GM21825 (cell line): ENCODE data around the gene PROZ.

Experiments used
- ATAC-seq: cut with Tn5 transposase; IDR thresholded peaks from one replicate; pipeline ENCODE4 v1.9.1; 2021; ENCODE audit warnings: mild to moderate bottlenecking, moderate library complexity; ENCODE audit not compliant: unreplicated experiment

Gene PROZ

DNA sequence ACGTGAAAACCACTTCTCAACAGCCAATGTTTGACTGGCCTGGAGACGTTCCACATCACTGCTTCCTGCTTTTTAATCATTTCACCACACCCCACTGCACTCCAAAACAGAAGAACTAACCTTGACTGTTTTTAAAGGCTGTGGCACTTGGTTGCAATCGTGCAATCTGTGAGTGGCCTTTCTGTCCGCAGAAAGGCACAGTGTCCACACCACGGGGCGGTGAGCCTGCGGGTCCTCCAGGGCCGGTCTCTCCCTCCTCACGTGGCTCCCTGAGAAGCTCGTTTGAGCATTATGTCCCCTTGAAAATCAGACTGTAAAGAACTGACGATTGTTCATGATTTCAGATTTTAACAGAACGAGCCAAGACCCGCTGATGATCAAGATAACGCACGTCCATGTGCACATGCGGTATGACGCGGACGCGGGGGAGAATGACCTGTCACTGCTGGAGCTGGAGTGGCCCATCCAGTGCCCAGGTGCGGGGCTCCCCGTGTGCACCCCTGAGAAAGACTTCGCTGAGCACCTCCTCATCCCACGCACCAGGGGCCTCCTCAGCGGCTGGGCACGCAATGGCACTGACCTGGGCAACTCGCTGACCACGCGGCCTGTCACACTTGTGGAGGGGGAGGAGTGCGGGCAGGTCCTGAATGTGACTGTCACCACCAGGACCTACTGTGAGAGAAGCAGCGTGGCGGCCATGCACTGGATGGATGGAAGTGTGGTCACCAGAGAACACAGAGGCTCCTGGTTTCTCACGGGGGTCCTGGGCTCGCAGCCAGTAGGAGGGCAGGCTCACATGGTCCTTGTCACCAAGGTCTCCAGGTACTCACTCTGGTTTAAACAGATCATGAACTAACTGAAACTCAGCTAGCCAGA is 13.0 kb downstream of the PROZ start:
- ATAC-seq = no peak

DNA sequence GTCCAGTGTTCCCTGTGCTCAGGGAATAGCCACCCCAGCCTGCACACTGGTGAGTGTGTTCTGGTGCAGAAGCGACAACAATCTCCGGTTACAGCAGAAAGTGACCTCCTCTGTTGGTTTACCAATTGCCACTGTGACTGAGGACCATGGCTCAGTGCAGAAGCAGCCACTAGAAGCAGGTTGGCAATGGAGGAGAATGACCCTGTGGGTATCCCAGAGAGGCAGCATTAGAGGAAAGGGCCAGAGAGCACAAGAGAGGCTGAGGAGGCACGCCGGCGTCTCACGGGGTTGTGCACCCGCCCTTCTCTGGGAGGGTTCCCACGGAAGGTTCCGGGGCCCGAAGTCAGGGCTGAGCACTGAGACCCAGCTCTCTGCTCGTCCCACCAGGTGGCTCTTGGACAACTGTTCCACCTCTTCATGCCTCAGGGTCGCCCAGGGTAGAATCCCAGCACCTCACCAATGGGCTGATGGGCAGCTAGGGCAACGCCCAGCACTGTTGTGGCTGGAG is 14.0 kb downstream of the PROZ start:
- ATAC-seq = no peak

DNA sequence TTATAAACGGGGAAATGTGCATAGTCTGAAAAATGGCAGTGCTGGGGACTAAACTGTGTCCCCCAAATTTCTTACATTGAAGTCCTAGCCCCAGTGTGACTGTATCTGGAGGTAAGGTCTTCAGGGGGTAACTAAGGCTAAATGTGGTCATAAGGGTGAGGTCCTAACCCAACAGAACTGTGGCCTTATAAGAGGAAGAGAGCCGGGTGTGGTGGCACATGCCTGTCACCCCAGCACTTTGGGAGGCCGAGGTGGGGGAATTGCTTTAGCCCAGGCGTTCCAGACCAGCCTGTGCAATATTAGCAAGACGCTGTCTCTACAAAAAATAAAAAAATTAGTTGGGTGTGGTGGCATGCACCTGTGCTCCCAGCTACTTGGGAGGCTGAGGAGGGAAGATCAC is 17.8 kb downstream of the PROZ start:
- ATAC-seq = no peak

DNA sequence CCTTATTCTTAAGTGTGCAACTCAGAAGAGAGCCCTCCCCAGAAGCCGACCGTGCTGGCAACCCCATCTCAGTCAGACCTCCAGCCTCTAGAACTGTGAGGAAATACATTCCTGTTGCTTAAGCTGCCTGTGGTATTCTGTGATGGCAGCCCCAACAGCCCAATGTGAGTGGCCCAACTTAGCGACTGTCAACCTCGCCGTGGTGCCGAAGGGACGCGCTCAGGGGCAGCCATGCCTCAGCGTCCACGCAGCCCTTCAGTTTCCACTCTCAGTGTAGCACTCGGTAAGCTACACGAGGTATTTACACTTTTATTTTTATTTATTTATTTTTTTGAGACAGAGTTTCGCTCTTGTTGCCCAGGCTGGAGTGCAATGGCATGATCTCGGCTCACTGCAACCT is 18.4 kb downstream of the PROZ start:
- no peak for ATAC-seq

DNA sequence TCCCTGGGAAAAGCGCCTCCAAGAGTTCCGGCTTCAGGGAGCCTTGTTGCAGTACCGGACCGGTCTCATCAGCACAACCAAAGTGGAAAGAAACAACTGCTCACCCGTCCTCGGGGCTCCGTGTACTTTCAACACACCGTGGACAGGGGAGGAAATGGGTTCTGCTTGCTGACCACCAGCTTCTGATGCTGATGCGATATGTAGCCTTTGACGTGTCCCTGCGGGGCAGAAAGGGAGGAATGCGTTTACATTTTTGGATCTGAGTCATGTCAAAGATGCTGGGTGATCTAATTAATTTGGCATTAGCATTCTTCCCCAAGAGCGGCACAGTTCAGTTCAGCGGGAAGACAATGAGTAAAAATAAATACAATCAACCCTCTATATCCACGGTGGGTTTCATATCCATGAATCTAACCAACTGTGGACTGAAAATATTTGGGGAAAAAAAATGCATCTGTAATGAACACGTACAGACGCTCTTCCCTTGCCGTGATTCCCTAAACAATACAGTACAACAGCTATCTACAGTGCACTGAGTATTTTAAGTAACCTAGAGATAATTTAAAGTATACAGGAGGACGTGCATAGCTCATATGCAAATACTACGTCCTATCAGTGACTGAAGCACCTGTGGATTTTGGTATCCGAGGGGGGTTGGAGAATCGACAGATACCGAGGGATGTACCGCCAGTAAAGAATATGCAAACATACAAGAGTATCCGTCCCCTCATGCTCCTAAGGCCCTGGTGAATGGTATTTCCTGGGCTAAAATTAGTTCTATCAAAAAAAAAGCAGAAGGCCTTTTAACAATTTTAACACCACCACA is 19.8 kb downstream of the PROZ start:
- ATAC-seq = no peak

DNA sequence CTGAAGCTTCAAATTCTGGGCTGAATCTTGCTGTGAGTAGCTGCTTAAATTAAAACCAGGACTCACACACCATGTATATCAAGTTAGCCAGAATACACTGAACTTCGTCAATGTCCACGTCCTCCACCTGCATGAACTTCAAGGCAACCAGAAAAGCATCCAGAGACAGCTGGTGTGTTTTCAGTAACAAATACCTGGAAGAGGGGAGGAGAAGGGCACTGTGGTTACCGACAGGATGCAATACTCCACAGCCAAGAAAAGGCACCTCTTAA is 20.4 kb downstream of the PROZ start:
- no peak for ATAC-seq

DNA sequence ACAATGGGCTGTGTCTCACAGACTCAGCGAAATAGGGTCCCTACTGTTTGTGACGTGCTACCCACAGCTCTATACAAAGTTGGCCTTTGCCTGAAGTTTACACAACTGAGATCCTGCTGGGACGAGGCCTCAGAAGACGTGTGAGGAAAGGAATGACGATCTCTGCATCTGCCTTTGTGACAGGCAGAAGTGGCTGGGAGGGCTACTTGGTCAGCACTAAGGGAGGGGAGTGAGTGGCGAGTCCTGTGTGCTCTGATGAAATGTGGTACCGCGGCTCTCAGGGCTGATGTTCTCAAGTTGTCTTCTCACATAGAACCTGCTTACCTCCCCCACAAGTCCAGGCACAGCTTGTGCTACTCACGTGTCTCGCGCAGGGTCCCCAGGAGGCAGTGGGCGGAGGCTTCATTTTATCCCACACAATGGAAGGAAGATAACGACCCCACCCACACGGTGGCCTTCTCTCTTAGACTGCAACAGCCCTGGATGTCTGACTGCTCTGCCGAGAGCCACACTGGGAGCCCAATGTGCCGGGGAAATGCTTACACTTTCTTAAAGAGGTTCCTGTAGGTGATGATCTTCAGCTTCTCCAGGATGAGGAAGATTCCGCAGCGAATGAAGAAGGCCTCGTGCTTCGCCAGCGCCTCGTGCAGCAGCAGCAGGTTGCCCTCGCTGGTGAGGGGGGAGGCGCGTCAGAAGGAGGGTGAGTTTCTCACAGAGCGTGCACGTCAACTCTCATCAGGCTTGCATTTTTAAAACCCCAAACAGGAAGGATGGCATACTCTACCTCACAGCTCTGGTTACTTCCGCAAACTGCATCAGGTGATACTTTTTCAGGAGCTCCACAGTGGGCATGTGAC is 21.2 kb downstream of the PROZ start:
- no peak for ATAC-seq

DNA sequence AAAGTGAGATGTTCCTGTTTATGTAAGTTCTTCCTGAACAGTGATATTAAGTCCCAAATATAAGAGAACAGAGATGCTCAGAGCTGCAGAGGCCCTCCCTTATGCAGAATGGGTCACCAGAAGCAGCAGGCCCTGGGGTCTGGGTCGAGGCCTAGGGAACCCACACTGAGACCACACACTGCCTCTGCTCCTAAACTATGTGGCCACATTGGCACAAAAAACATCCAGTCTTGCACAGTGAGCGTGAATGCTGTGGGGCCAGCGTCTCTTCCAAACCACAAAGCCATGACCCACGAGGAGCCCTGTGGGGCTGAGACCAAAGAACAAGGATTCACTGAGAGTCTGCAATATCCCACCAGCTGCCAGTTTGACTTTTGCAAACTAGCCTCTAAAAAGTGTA is 23.6 kb downstream of the PROZ start:
- no peak for ATAC-seq

DNA sequence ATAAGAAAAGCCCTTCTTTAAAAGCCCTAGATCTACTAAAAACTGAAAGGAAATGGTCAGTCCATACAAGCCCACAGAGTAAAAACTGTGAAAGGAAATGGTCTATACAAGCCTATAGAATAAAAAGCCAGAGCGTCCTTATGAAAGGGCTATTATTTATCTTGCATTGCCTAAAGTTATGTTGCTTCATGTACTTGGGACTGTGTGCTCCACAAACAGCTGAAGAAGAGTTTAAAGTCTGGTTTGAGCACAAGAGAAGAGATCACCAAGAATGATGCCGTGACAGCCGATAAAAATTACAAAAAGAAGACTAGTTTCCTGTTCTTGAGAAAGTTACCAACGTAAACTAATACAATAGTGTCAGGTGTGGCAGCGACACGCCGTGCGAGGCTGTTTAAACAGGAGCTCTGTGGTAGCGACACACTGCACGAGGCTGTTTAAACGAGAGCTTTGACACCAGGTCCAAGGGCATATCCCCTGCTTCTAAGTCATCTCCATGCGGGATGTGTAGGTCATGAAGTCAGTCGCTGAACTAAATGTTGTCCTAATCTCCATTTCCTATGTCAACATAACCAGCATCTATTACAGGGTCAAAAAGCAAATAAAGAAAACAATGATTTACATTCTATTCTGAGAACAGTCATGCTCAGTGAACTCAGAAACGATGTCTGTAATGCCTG is 25.1 kb downstream of the PROZ start:
- no peak for ATAC-seq

DNA sequence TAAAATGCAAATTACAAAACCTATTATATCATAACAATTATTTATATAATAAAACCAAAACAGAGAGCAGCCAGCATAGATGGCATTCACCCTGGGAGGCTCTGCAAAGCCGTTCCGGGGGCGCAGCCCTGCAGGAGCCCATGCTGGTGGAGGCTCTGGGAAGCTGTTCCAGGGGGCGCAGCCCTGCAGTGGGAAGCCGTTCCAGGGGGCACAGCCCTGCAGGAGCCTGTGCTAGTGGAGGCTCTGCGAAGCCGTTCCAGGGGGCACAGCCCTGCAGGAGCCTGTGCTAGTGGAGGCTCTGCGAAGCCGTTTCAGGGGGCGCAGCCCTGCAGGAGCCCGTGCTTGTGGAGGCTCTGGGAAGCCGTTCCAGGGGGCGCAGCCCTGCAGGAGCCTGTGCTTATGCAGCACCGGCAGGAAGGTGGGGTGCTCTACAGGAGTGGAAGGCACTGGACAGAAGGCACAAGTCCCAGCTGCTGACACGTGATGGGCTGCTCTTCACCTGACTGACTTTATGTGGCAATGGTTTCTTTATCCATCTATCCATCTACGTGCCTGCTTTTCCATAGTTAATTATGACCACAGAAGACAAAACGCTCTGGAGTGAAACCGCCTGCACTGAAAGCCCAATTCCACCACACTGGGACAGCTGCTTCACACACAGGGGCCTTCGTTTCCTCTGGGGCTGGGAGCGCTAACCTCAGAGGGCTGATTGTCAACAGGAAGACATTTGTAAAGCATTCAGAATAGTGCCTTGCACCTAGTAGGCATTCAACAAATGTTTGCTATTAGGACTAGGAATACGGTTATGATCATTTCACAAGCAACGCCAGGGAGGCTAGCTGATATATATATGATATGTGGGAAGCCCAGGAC is 26.4 kb downstream of the PROZ start:
- ATAC-seq = no peak

DNA sequence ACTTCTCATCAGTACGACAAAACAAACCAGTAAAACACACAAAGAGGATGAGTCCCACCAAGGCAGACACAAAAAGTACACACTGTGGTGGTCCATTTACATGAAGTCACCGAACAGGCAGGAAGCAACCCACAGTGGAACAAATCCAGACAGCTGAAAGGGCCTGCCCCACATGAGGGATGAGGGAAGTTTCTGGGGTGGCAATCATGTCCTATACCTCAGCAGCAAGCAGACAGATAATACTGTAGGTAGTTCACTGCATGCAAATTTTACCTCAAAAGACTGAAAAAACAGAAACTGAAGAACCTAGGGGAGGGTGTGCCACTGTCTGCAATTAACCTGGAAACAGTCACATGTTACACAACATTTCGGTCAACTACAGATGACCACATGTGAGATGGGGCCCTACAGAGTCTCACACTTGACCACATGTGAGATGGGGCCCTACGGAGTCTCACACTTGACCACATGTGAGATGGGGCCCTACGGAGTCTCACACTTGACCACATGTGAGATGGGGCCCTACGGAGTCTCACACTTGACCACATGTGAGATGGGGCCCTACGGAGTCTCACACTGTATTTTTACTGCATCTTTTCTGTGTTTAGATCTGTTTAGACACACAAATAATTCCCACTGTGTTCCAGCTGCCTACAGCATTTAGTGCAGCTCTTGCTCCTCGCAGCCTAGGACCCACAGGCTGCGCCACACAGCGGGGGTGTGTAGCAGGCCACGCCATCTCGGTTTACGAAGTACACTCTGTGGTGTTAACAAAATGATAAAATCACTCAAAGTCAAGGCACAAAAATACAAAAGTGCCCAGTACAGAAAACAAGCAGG is 27.8 kb downstream of the PROZ start:
- peak; percentile 75 for ATAC-seq

DNA sequence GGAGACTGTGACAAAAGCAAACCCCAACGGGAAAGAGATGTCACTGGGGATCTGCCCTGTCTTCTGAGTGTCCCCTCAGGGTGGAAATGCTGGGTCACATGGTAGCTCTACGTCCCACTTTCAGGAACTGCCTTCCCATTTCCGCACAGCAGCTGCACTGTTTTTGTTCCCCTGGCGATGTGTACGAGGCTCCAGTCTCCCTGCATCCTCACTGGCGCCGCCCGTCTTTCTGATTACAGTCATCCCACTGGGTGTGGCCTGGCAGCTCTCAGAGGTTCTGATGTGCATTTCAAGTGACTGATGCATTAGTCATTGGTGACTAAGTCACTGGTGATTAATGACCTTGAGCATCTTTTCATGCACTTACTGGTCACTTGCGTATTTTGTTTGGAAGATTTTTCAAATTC is 28.8 kb downstream of the PROZ start:
- ATAC-seq = no peak

DNA sequence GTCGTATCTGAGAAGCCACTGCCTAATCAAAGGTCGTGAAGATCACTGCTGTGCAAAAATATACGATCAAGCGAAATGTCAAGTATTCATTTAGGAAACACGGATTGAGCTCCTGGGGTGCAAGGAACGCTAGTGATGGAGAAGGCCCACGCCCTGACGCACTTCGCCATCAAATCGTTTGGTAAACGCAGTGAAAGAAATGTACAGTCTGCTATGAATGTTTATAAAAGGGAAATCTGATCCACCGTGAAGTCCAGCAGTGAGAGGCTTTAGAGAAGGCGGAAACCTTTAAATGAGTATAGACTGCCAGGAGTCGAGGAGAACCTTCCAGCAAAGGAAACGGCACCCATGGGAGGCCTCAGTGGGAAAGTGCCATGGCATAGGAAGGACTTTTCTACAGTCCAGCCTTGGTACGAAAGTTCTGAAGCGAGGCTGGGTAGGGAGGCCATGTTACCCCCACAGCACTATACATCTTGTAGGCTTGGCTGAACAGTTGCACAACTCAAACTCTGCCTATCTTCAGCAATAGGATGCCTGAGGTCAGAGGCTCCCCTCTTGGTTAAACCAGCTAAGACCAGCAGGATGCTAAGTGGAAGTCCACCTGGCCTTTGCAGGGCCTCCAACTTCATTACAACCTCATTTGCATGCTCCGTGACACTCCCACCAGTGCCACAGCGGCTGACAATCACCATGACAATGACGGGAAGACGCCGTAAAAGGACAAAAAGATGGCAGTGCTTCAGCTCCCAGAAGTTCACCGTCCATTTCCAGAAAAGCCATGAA is 29.6 kb downstream of the PROZ start:
- no peak for ATAC-seq

DNA sequence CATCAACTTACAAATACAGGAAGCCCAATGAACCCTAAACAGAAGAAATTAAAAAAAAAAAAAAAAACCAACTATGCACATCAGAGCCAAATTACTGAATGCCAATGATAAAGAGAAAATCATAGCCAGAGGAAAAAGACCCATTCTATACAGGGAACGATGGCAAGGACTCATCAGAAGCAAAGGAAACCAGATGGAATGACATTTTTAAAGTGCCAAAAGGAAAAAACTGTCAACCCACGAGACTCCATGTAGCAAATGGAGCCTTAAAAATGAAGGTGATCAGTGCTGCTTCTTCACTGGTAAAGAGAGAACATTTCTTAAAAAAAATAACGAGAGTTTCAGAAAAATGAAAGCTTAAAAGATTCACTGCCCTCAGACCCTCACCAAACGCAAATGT is 31.7 kb downstream of the PROZ start:
- no peak for ATAC-seq

DNA sequence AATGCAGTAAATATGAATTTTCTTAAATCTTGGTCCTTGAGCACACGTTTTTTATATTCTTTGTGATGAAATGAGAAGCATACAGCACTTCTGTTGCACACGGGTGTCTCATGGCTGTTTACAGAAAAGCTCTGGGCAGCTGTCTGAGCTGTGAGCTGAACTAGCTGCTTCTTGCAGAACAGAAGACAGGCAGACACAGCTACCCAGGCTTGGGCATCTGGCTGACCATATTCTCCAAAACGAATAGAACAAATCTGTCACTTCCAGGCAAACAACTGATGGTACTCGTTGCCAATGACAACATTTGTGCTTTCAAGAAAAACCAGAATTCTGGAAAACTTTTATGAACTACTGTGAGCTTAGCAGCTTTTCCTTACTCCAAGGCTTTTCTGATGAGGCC is 33.8 kb downstream of the PROZ start:
- no peak for ATAC-seq

DNA sequence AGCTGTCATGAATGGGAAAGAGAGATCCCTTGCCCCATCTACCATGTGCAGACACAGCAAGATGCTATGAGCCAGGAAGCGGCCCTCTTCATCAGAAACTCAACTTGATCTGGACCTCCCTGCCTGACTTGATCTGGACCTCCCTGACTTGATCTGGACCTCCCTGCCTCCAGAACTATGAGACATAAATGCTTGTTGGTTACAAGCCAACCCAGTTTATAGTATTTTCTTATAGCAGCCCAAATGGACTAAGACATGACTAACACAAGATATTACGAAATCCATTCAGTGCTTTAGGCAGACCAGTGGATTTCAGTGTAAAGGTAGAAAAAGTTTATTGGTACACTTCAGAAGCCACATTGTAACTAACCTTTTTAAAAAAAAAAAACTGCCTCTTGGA is 34.5 kb downstream of the PROZ start:
- ATAC-seq = no peak

DNA sequence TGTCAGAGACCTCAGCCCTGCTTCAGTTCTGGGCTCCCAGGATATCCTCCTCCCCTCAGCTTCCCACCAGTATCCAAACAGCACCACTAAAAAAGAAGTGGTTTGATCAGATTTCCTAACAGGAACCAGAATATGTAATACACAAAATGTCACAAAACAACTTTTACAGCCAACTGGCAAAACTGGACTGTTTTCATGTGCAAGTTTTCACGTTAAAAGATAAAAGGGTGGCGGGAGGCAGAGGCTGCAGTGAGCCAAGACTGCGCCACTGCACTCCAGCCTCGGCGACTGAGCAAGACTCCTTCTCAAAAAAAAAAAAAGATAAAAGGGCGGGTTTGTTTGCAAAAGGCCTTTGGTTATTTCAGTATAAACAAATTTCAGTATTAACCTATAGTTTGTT is 36.9 kb downstream of the PROZ start:
- no peak for ATAC-seq
